Fibroblast of lung (primary cell): Measurements from ENCODE around the gene TMEM42.

Experiments
- CTCF ChIP-seq, 2 donors: IDR thresholded peaks in 1 of 2; conservative IDR thresholded peaks in 1 of 2; 1 replicate in 1 of 2; 2 replicates in 1 of 2; pipeline ENCODE4 v1.5.1; 2011 to 2012; ENCODE audit warnings: low read length in 2 of 2, control low read depth in 1 of 2, inconsistent platforms in 1 of 2, low read depth in 1 of 2, mild to moderate bottlenecking in 1 of 2
- EZH2 ChIP-seq: IDR thresholded peaks from 2 replicates; pipeline ENCODE4 v1.5.1; 2012; ENCODE audit warnings: low read length, control low read depth, mild to moderate bottlenecking; ENCODE audit errors: missing control alignments

DNA sequence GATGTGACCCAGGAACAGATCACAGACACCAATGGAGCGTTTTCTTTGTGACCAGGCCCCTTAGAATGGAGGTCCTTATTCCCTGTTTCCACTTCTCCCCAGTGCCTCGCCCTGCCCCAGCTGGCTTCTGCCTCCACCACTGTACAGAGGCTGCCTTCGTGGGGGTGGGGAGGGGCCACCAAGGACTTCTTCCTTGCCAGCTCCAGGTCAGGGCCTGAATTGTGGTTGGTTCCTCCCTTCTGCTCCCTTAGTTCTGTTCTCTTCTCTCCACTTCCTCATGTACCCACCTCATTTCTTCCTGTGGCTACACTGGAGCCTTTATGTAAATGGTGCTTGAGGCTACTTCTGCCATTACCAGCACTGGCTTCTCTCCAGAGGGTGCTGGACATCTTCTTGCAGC lies 29.1 kb downstream of the TMEM42 start:
- TF ChIP-seq CTCF (conservative IDR thresholded peaks at IDR 0.05 in 1 of 2, IDR thresholded peaks at IDR 0.05 in 1 of 2; ENCODE audit: low read depth in 1 of 2, low read length in 2 of 2) (no peak), EZH2 (no peak)
